Mammary epithelial cell (primary cell): ENCODE data around the gene HOXA11.

ENCODE experiments used
- CTCF ChIP-seq, 2 donors: IDR thresholded peaks in 1 of 2; conservative IDR thresholded peaks in 1 of 2; 2 replicates each; pipeline ENCODE4 v1.5.1; 2011 to 2012; ENCODE audit warnings: inconsistent platforms in 2 of 2, low read length in 2 of 2, mild to moderate bottlenecking in 2 of 2, control low read depth in 1 of 2, low read depth in 1 of 2; ENCODE audit not compliant: insufficient read depth in 1 of 2; ENCODE audit errors: extremely low read depth in 1 of 2
- EZH2 ChIP-seq: IDR thresholded peaks from 2 replicates; pipeline ENCODE4 v1.6.1; 2012; ENCODE audit warnings: low read length, inconsistent platforms, borderline replicate concordance

DNA sequence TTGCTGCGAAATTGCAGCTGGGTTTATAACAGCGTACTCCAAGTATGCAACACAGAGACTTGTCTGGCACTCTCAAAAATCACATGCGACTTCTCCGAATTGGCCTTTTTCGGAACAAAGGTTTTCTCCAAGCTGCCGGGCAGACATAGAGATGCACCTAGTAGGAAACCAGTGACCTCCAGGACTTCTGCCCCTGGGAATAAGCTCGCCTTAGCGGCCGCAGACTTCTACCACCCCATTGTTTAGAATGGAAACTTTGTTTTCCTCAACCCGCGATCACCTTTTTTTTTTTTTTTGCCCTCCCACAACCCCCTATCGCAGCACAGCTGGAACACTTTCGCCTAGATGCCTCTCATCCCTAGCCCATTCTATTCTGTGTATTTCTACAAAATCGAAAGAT lies 6.0 kb downstream of the HOXA11 start:
- TF ChIP-seq CTCF (conservative IDR thresholded peaks at IDR 0.05 in 1 of 2, IDR thresholded peaks at IDR 0.05 in 1 of 2; ENCODE audit: extremely low read depth in 1 of 2, insufficient read depth in 1 of 2, low read depth in 1 of 2, low read length in 2 of 2) (no peak), EZH2 (no peak)
